Measurements from ENCODE around the gene UBL4A. TPM values are rescaled to one million over a fixed set of nuclear protein-coding genes. Genes with fewer than 3 reads are reported as not detected.
A peak's percentile ranks its signal among the peaks of the same experiment; 100 is the strongest.

The UBL4A gene
- total RNA-seq, 4 donors from 2014 or later, result 20.6 to 45.9 (median 34.6) TPM

DNA sequence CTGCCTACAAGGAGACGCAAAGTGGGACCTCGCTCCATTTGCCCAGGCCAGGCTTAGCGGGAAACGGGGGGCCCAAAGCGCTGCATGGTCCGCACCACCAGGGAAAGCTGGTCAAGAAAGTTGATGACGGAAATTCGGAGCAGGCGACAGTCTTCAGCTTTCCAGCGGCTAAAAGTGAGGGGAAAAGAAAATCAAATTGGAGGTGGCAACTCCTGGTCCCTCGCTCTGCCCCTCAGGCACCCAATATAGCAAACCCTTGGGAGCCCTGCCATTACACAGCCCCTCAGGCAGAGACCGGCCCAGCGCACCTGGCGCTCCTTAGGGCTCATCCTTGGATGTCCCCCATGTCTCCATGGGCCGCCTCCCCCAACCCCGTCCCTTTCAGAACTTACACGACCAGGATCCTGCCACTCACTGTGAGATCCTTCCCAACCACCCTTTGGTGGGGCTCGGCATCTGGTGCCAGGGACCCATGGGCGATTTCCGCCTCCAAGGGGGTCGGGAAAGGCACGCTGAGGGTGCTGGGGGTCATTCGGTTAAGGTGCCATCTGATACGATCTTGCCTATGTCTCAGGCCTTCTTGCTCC lies 8.4 kb downstream of the UBL4A start:
- peak overlapping the region; percentile 50 to 70 (median 62) for H3K4me3 ChIP-seq
- peak in 1 of 3 donors; percentile 44 for DNase-seq
- no peaks in the 10 kb centered on the region for H3K36me3 ChIP-seq
- TF ChIP-seq, protein P1, sequence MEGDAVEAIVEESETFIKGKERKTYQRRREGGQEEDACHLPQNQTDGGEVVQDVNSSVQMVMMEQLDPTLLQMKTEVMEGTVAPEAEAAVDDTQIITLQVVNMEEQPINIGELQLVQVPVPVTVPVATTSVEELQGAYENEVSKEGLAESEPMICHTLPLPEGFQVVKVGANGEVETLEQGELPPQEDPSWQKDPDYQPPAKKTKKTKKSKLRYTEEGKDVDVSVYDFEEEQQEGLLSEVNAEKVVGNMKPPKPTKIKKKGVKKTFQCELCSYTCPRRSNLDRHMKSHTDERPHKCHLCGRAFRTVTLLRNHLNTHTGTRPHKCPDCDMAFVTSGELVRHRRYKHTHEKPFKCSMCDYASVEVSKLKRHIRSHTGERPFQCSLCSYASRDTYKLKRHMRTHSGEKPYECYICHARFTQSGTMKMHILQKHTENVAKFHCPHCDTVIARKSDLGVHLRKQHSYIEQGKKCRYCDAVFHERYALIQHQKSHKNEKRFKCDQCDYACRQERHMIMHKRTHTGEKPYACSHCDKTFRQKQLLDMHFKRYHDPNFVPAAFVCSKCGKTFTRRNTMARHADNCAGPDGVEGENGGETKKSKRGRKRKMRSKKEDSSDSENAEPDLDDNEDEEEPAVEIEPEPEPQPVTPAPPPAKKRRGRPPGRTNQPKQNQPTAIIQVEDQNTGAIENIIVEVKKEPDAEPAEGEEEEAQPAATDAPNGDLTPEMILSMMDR (IDR thresholded peaks at IDR 0.05), result no peak
- no peak for TF ChIP-seq POLR2A (IDR thresholded peaks at IDR 0.05)
- peak overlapping the region; percentile 77 to 83 (median 82) for H3K27ac ChIP-seq
- H3K4me1 ChIP-seq, result peaks cover 0 to 6% (median 0%) of the 10 kb centered on the region in 4 donors
- no peaks in the 10 kb centered on the region for H3K9me3 ChIP-seq
- H3K27me3 ChIP-seq, result no peaks in the 10 kb centered on the region

DNA sequence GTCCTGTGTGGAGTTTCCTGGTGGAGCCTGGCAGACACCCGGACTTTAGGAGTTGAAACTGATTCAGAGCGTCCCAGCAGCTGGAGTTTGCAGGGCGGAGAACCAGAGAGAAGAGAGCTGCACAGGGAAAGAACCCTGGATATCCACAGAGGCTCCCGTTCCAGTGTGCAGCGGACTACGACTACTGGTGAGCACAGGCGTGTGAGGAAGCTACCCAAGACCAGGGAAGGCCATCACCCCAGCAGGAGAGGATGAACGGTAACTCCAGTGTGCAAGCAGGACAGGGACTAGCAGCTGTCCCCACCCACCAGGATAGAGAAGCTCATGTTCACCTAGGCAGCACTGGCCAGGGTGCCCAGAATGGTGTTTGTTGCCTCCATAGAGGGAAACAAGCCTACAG lies 9.6 kb downstream of the UBL4A start:
- DNase-seq, result no peak
- peaks cover 0 to 6% (median 0%) of the 10 kb centered on the region in 4 donors for H3K4me1 ChIP-seq
- TF ChIP-seq, protein P1 (IDR thresholded peaks at IDR 0.05), result no peak
- TF ChIP-seq POLR2A (IDR thresholded peaks at IDR 0.05), result no peak
- H3K36me3 ChIP-seq, result no peaks in the 10 kb centered on the region
- no peak overlapping the region for H3K4me3 ChIP-seq
- no peaks in the 10 kb centered on the region for H3K27me3 ChIP-seq
- no peak overlapping the region for H3K27ac ChIP-seq
- no peaks in the 10 kb centered on the region for H3K9me3 ChIP-seq

DNA sequence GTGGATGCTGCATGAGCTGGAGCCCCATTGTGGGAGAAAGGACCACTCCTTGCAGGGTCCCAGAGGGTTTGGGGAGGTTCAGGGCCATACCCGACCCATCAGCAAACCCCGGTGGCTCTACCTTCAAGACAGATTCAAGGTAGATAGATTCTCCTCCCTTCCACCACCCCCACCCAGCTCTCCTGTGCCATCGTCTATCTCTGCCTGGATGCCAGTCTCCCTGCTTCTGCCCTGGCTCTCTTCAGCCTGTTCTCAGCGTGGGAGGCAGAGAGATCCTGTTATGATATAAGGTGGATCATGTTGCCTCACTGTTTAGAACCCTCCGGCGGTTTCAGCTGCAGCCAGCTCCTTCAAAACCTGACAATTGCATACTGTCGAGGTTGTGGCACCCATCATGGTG lies 12.7 kb downstream of the UBL4A start:
- Histone ChIP-seq H3K27ac (no peak overlapping the region), H3K27me3 (no peaks in the 10 kb centered on the region), H3K4me3 (no peak overlapping the region), H3K9me3 (no peaks in the 10 kb centered on the region), H3K36me3 (no peaks in the 10 kb centered on the region), H3K4me1 (peaks cover 0 to 6% (median 0%) of the 10 kb centered on the region in 4 donors)
- TF ChIP-seq, protein P1 (IDR thresholded peaks at IDR 0.05), result no peak
- TF ChIP-seq POLR2A (IDR thresholded peaks at IDR 0.05), result no peak
- no peak for DNase-seq

DNA sequence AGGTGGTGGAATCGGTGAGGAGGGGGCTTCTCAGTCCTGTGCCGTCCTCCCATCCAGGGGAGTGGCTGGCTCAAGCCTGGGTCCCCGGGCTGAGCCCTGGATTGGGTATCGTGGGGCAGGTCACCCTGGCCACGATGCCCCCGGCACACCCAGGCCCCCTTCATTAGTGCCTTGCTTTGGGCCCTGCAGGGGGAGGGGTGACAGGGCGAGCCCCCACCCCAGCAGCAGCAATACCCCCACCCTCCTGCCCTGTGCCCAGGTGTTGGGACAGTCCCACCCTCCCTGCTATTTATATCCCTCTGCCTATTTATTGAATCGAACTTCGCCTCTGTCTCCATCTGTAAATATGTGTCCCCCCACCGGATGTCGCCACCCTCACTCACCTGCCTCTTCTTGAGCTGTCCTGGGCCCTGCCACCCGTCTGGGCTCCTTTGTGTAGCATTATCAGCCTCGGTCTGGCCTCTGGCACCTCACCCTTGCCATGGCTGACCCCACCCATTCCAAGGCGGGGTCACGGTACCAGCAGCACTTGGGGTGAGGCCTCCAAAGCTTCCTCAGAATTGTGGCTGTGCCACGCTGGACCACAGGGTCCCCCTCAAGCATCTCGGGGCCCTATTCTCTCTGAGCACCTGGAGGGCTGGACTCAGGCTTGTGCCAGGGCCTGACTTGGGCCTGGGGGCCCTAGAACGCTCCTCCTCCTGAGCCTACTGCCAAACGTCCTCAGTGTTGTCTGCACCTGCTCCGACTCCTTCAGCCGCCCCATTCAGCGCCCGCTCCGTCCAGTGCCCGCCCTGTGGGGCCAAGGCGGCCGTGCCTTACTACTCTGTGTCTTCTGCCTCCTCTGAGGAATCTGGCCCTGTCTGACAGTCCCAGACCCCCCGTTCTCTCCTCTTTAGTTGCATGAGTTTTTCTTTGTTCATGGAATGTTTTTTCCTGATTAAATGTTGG lies 13.5 kb downstream of the UBL4A start:
- Histone ChIP-seq H3K27ac (no peak overlapping the region), H3K4me1 (peaks cover 0 to 2% (median 0%) of the 10 kb centered on the region in 4 donors), H3K27me3 (no peaks in the 10 kb centered on the region), H3K9me3 (no peaks in the 10 kb centered on the region), H3K4me3 (no peak overlapping the region), H3K36me3 (no peaks in the 10 kb centered on the region)
- no peak for DNase-seq
- TF ChIP-seq, protein P1 (IDR thresholded peaks at IDR 0.05), result no peak
- no peak for TF ChIP-seq POLR2A (IDR thresholded peaks at IDR 0.05)

DNA sequence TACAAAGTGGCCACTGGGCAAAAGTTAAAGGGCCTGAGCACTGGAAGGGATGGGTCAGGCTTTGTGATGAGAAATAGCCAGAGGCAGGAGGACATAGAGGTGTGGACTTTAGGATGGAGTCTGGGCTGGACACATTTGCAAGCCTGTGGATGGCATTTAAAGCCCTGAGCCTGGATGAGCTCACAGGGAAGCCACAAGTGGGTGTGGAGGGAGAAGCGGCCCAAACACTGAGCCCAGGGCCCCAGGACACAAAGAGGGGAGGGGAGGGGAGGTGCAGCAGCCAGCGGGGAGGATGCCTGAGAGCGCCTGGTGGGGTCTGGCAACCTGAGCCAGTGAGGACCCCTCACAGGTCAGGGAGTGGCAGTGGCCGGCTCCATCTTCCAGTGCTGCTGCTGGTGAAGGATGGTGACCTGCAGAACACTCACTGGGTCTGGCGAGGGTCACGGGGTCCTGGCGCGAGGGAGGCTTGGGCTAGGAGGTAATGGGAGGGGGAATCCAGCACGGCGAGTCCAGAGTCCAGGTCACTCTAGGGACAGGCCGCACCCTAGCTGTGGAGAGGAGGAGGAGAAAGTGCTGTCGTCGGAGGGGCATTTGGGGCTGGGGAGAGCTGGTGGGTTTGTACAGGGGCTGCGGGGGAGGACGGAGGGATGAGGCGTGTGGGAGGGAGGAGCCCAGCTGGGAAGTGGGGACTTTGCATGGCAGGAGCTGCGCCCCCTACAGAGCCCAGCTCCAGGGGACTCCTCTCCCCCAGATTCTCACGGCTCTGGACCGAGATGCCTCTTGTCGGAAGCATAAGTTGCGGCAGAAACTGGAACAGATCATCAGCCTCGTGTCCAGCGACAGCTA lies 14.4 kb downstream of the UBL4A start:
- H3K36me3 ChIP-seq, result peaks cover 0 to 3% (median 0%) of the 10 kb centered on the region in 3 donors
- H3K4me3 ChIP-seq, result no peak overlapping the region
- no peaks in the 10 kb centered on the region for H3K4me1 ChIP-seq
- H3K27me3 ChIP-seq, result no peaks in the 10 kb centered on the region
- H3K27ac ChIP-seq, result no peak overlapping the region
- no peaks in the 10 kb centered on the region for H3K9me3 ChIP-seq
- no peak for DNase-seq
- TF ChIP-seq, protein P1 (IDR thresholded peaks at IDR 0.05), result no peak
- TF ChIP-seq POLR2A (IDR thresholded peaks at IDR 0.05), result no peak

All from Peyer's patch (tissue), 4 donors.